Endodermal cell (in vitro differentiated cells): ENCODE measurements around the gene PDGFRB. TPM values are rescaled to one million over a fixed set of nuclear protein-coding genes. Genes with fewer than 3 reads are reported as not detected.

ENCODE experiments used
- DNase-seq: peaks from one replicate; pipeline ENCODE4 v3.0.0-alpha.2; 2017
- H3K27ac ChIP-seq: 2 replicates; pipeline ENCODE4 v1.5.1; 2013; ENCODE audit warnings: mild to moderate bottlenecking, low read depth, low read length, moderate library complexity
- H3K27me3 ChIP-seq: 2 replicates; pipeline ENCODE4 v1.6.1; 2013; ENCODE audit warnings: mild to moderate bottlenecking, low read length, moderate library complexity; ENCODE audit not compliant: insufficient read depth, control insufficient read depth, poor library complexity, severe bottlenecking
- H3K36me3 ChIP-seq: 2 replicates; pipeline ENCODE4 v1.7.0; 2013; ENCODE audit warnings: mild to moderate bottlenecking, low read length, moderate library complexity; ENCODE audit not compliant: control insufficient read depth, insufficient read depth
- H3K4me1 ChIP-seq: one replicate; pipeline ENCODE4 v1.7.0; 2013; ENCODE audit warnings: low read length; ENCODE audit not compliant: control insufficient read depth, insufficient read depth
- H3K4me3 ChIP-seq: 2 replicates; pipeline ENCODE4 v1.5.1; 2013; ENCODE audit warnings: mild to moderate bottlenecking, low read length, moderate library complexity
- H3K9ac ChIP-seq: 2 replicates; pipeline ENCODE4 v1.6.1; 2013; ENCODE audit warnings: mild to moderate bottlenecking, low read length, moderate library complexity; ENCODE audit not compliant: poor library complexity, severe bottlenecking; ENCODE audit errors: extremely low read depth
- H3K9me3 ChIP-seq: 2 replicates; pipeline ENCODE4 v1.6.1; 2013; ENCODE audit warnings: mild to moderate bottlenecking, low read length, moderate library complexity; ENCODE audit not compliant: control insufficient read depth
- H3K27ac Mint-ChIP-seq: 2 replicates; pipeline ENCODE4 v1.8.0; 2020; ENCODE audit warnings: mixed read lengths
- H3K27me3 Mint-ChIP-seq: 2 replicates; pipeline ENCODE4 v1.8.0; 2021; ENCODE audit warnings: mild to moderate bottlenecking, mixed read lengths; ENCODE audit not compliant: insufficient read depth
- H3K36me3 Mint-ChIP-seq: 2 replicates; pipeline ENCODE4 v1.8.0; 2020; ENCODE audit warnings: low read depth, mixed read lengths
- H3K4me1 Mint-ChIP-seq: 2 replicates; pipeline ENCODE4 v1.8.0; 2020; ENCODE audit warnings: mixed read lengths
- H3K4me3 Mint-ChIP-seq: 2 replicates; pipeline ENCODE4 v1.8.0; 2020; ENCODE audit warnings: mild to moderate bottlenecking, moderate library complexity, mixed read lengths
- H3K9me3 Mint-ChIP-seq: 2 replicates; pipeline ENCODE4 v1.8.0; 2020; ENCODE audit warnings: mild to moderate bottlenecking, mixed read lengths
- CTCF ChIP-seq: fragments of 200-600 bp; sonication (generic); conservative IDR thresholded peaks from 2 replicates; pipeline ENCODE4 v1.5.0; 2021; ENCODE audit warnings: antibody characterized with exemption, mild to moderate bottlenecking
- WGBS, 2 experiments: methylation state at CpG; one replicate each; pipeline versions ENCODE4 v1.1.5 to v1.1.7; 2013; ENCODE audit warnings: missing lambda C conversion rate in 2 of 2, mixed read lengths in 1 of 2; ENCODE audit not compliant: insufficient coverage in 1 of 2, insufficient read length in 1 of 2; 5-methylcytosine and 5-hydroxymethylcytosine counted together
- total RNA-seq, 2 donors: library from RNA; stranded (reverse); fragmentation: NEBNext Ultra II Directional in 1 of 2; extraction: Animal tissue kit (Norgen Biotek cat#: 25700) in 1 of 2; gene quantifications; 2 replicates in 1 of 2; 3 replicates in 1 of 2; pipeline ENCODE4 v1.2.1, GENCODE V29; 2021

PDGFRB gene
- total RNA-seq, 2 donors from 2014 or later = 4.1 to 6.5 TPM

DNA sequence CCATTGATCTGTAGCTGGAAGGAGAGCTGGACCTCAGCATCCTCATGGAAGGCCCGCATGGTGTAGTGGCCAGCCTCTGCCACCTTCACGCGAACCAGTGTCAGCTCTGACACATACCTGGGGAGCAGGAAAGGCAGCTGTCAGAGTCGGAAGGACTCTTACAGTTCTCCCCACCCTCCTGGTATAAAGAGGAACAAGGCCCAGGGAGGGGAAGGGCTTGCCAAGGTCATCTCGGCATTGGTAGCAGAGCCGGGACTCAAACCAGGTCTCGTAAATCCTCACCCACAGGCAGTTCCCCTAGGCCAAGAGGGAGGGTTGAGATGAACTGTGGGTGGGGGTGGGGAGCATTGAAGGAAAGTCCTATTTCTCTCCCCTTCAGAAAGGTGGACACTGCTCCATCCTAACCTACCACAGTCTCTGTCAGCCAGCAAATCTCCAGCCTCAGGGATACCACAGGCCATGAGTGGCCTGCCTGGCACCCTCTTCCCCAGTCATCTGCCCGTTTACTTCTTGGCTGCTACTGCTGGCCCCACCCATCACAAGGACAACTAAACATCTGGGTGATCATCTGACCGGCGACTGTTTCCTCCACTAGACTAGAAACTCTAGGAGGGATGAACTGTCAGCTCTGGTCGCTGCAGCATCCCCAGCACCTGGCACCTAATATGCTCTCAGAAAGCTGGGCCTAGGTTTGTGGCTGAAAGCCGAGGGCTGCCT is 23.5 kb downstream of the PDGFRB start:
- peaks cover 10% of the 10 kb centered on the region for H3K4me1 ChIP-seq

DNA sequence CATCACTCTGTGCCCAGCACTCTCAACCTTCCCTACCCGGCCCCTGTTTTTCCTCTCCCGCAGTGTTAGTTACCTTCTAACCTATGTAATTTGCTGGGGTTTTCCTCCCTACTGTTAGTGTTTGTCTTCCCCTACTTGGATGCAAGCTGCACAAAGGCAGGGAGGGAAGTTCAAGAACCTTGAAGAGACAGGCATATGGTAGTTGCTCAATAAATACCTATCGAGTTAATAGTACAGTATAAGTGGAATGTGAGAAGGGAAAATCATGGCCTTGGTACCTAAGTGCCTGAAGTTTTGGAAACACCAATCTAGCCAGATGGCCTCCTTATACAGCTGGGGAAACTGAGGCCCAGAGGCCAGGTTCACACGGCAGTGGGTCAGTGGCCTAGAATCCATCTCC is 24.2 kb downstream of the PDGFRB start:
- no peaks in the 10 kb centered on the region for H3K36me3 Mint-ChIP-seq

More for the DNA sequence above, 23.5 kb downstream of the PDGFRB start:
- Mint-ChIP-seq H3K27ac (no peak overlapping the region), H3K4me3 (no peak overlapping the region), H3K36me3 (no peaks in the 10 kb centered on the region), H3K4me1 (peaks cover 49% of the 10 kb centered on the region), H3K9me3 (no peaks in the 10 kb centered on the region), H3K27me3 (peaks cover 72% of the 10 kb centered on the region)
- Histone ChIP-seq H3K36me3 (no peaks in the 10 kb centered on the region), H3K27me3 (peaks cover 30% of the 10 kb centered on the region), H3K9me3 (no peaks in the 10 kb centered on the region), H3K27ac (no peak overlapping the region), H3K4me3 (no peak overlapping the region), H3K9ac (no peak overlapping the region)
- DNase-seq = no peak
- WGBS, 2 experiments = 89 to 100% methylated on average over 5 to 12 of the region's 12 CpGs
- no peak for TF ChIP-seq CTCF

DNA sequence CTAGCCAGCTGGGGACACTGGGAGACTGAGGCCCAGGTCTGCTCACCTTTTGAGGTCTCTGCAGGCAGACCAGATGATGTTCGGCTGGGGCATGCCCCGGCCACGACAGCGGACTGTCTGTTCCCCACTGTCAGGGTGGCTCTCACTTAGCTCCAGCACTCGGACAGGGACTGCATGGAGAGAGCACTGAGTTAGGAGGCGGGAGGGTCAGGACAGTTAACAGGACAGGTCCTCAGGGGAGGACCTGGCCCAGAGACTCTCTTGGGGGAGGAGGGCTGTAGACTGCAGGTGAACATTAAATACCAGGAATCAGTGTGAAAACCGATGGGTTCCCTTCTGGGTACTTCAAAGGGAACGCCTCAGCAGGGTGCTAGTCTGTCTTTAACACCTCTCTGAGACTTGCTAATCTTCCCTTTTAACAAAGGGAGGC is 25.1 kb downstream of the PDGFRB start:
- no peak for TF ChIP-seq CTCF
- peak overlapping the region; percentile 18 for H3K27ac Mint-ChIP-seq
- Histone ChIP-seq H3K27me3 (peaks cover 30% of the 10 kb centered on the region), H3K4me3 (no peak overlapping the region), H3K27ac (no peak overlapping the region), H3K9me3 (no peaks in the 10 kb centered on the region), H3K36me3 (no peaks in the 10 kb centered on the region), H3K9ac (no peak overlapping the region), H3K4me1 (no peaks in the 10 kb centered on the region)
- no peaks in the 10 kb centered on the region for H3K9me3 Mint-ChIP-seq
- peaks cover 69% of the 10 kb centered on the region for H3K27me3 Mint-ChIP-seq
- H3K4me3 Mint-ChIP-seq = no peak overlapping the region
- no peaks in the 10 kb centered on the region for H3K36me3 Mint-ChIP-seq
- peaks cover 40% of the 10 kb centered on the region for H3K4me1 Mint-ChIP-seq
- DNase-seq = peak; percentile 97
- 29 to 43% methylated on average over 6 to 8 of the region's 8 CpGs for WGBS, 2 experiments

More for the DNA sequence above, 24.2 kb downstream of the PDGFRB start:
- H3K4me1 Mint-ChIP-seq = peaks cover 42% of the 10 kb centered on the region
- H3K27ac ChIP-seq = no peak overlapping the region
- H3K9me3 Mint-ChIP-seq = no peaks in the 10 kb centered on the region
- no peak overlapping the region for H3K4me3 Mint-ChIP-seq
- no peak for TF ChIP-seq CTCF
- DNase-seq = no peak
- peaks cover 70% of the 10 kb centered on the region for H3K27me3 Mint-ChIP-seq
- H3K36me3 ChIP-seq = no peaks in the 10 kb centered on the region
- WGBS, 2 experiments = 75 to 77% methylated on average over 2 to 4 of the region's 4 CpGs
- H3K9ac ChIP-seq = no peak overlapping the region
- no peaks in the 10 kb centered on the region for H3K9me3 ChIP-seq
- peaks cover 30% of the 10 kb centered on the region for H3K27me3 ChIP-seq
- peaks cover 3% of the 10 kb centered on the region for H3K4me1 ChIP-seq
- H3K4me3 ChIP-seq = no peak overlapping the region
- H3K27ac Mint-ChIP-seq = no peak overlapping the region
